SK-N-SH treated with all-trans-retinoic acid at 6 μM for 48 hours (cell line): ENCODE results near the gene SH3TC2.

Source experiments
- ATAC-seq: fragments of 200-7000 bp; cut with Tn5 transposase; 3 replicates; pipeline ENCODE4 v1.9.1; 2020; ENCODE audit warnings: mild to moderate bottlenecking, moderate library complexity
- ARNTL ChIP-seq: fragments of 450-650 bp; formaldehyde crosslinking; IDR thresholded peaks from 2 replicates; pipeline ENCODE4 v1.5.0; 2020; ENCODE audit warnings: low read depth, mild to moderate bottlenecking, moderate library complexity, borderline replicate concordance
- BACH2 ChIP-seq: fragments of 250-450 bp; sonication (Bioruptor Pico); IDR thresholded peaks from 2 replicates; pipeline ENCODE4 v1.9.0; 2021; ENCODE audit warnings: mild to moderate bottlenecking, borderline replicate concordance
- CSDC2 ChIP-seq: fragments of 250-450 bp; sonication (Bioruptor Pico); IDR thresholded peaks from 2 replicates; pipeline ENCODE4 v1.5.0; 2020; ENCODE audit warnings: mild to moderate bottlenecking, moderate library complexity
- ESRRG ChIP-seq: fragments of 250-450 bp; sonication (Bioruptor Pico); IDR thresholded peaks from 2 replicates; pipeline ENCODE4 v1.6.1; 2021; ENCODE audit warnings: mild to moderate bottlenecking
- GLIS3 ChIP-seq: fragments of 250-450 bp; sonication (Bioruptor Pico); IDR thresholded peaks from 2 replicates; pipeline ENCODE4 v1.5.0; 2020; ENCODE audit warnings: mild to moderate bottlenecking, moderate library complexity
- ISL1 ChIP-seq: fragments of 250-450 bp; sonication (Bioruptor Pico); IDR thresholded peaks from 2 replicates; pipeline ENCODE4 v2.1.2; 2022; ENCODE audit warnings: mild to moderate bottlenecking, moderate library complexity
- OSR1 ChIP-seq: fragments of 250-450 bp; sonication (Bioruptor Pico); IDR thresholded peaks from 2 replicates; pipeline ENCODE4 v1.8.0; 2022; ENCODE audit warnings: moderate library complexity, mild to moderate bottlenecking, inconsistent platforms
- PPARA ChIP-seq: fragments of 250-450 bp; sonication (Bioruptor Pico); IDR thresholded peaks from 2 replicates; pipeline ENCODE4 v1.5.0; 2020; ENCODE audit warnings: mild to moderate bottlenecking, borderline replicate concordance
- SNAI2 ChIP-seq: fragments of 250-450 bp; sonication (Bioruptor Pico); IDR thresholded peaks from 2 replicates; pipeline ENCODE4 v1.5.0; 2020; ENCODE audit warnings: mild to moderate bottlenecking, moderate library complexity
- TCF4 ChIP-seq: fragments of 250-450 bp; sonication (Bioruptor Pico); IDR thresholded peaks from 2 replicates; pipeline ENCODE4 v1.8.0; 2021; ENCODE audit warnings: mild to moderate bottlenecking, moderate library complexity, borderline replicate concordance
- TOX ChIP-seq: fragments of 250-450 bp; sonication (Bioruptor Pico); IDR thresholded peaks from 2 replicates; pipeline ENCODE4 v1.8.0; 2021; ENCODE audit warnings: mild to moderate bottlenecking, moderate library complexity, borderline replicate concordance
- ZC3H10 ChIP-seq: fragments of 250-450 bp; sonication (Bioruptor Pico); IDR thresholded peaks from 2 replicates; pipeline ENCODE4 v1.5.1; 2021; ENCODE audit warnings: mild to moderate bottlenecking, moderate library complexity
- ZFP3 ChIP-seq: fragments of 250-450 bp; sonication (Bioruptor Pico); IDR thresholded peaks from 2 replicates; pipeline ENCODE4 v1.5.0; 2020; ENCODE audit warnings: mild to moderate bottlenecking, moderate library complexity
- ZFP30 ChIP-seq: fragments of 450-650 bp; formaldehyde crosslinking; IDR thresholded peaks from 2 replicates; pipeline ENCODE4 v1.5.0; 2022; ENCODE audit warnings: mild to moderate bottlenecking, moderate library complexity
- ZNF565 ChIP-seq: fragments of 450-650 bp; formaldehyde crosslinking; conservative IDR thresholded peaks from 2 replicates; pipeline ENCODE4 v1.5.0; 2020; ENCODE audit warnings: low read depth, mild to moderate bottlenecking, moderate library complexity
- ZNF70 ChIP-seq: fragments of 450-650 bp; formaldehyde crosslinking; IDR thresholded peaks from 2 replicates; pipeline ENCODE4 v1.5.0; 2020; ENCODE audit warnings: mild to moderate bottlenecking, moderate library complexity
- ZNF8 ChIP-seq: fragments of 450-650 bp; formaldehyde crosslinking; IDR thresholded peaks from 2 replicates; pipeline ENCODE4 v1.5.0; 2020; ENCODE audit warnings: mild to moderate bottlenecking, moderate library complexity
- TF ChIP-seq, protein P1 (sequence below): fragments of 250-450 bp; sonication (Bioruptor Pico); IDR thresholded peaks from 2 replicates; pipeline ENCODE4 v1.5.0; 2020; ENCODE audit warnings: mild to moderate bottlenecking, moderate library complexity
- TF ChIP-seq, protein P2 (sequence below): fragments of 250-450 bp; sonication (Bioruptor Pico); IDR thresholded peaks from 2 replicates; pipeline ENCODE4 v1.5.1; 2020; ENCODE audit warnings: low read depth, mild to moderate bottlenecking, moderate library complexity
- TF ChIP-seq, protein P3 (sequence below): fragments of 250-450 bp; sonication (Bioruptor Pico); IDR thresholded peaks from 2 replicates; pipeline ENCODE4 v1.5.1; 2021; ENCODE audit warnings: mild to moderate bottlenecking, moderate library complexity
- TF ChIP-seq, protein P4 (sequence below): fragments of 250-450 bp; sonication (Bioruptor Pico); IDR thresholded peaks from 2 replicates; pipeline ENCODE4 v1.8.0; 2021; ENCODE audit warnings: low read depth, mild to moderate bottlenecking, moderate library complexity, borderline replicate concordance

The SH3TC2 gene

DNA sequence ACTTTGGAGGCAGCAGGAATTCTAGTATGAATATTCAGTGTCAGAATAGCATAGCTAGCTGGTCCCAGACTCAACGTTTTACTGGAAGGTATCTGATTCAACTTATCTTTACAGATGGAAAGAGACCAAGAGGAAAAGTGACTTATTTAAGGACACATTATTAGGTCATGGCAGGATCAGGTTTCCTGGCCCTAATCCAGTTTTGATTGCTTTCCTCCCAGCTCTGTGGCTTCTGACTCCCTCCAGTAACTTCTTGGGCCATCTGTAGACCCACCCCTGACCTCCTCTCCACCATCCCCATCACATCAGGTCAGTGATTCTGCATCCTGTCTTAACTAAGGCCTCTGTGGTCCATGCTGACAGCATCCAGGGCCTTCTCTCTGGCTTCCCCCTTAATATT is 38.4 kb downstream of the SH3TC2 start:
- no peak for TF ChIP-seq CSDC2 (CRISPR knock-in tag)
- TF ChIP-seq BACH2 = no peak
- TF ChIP-seq, protein P1, sequence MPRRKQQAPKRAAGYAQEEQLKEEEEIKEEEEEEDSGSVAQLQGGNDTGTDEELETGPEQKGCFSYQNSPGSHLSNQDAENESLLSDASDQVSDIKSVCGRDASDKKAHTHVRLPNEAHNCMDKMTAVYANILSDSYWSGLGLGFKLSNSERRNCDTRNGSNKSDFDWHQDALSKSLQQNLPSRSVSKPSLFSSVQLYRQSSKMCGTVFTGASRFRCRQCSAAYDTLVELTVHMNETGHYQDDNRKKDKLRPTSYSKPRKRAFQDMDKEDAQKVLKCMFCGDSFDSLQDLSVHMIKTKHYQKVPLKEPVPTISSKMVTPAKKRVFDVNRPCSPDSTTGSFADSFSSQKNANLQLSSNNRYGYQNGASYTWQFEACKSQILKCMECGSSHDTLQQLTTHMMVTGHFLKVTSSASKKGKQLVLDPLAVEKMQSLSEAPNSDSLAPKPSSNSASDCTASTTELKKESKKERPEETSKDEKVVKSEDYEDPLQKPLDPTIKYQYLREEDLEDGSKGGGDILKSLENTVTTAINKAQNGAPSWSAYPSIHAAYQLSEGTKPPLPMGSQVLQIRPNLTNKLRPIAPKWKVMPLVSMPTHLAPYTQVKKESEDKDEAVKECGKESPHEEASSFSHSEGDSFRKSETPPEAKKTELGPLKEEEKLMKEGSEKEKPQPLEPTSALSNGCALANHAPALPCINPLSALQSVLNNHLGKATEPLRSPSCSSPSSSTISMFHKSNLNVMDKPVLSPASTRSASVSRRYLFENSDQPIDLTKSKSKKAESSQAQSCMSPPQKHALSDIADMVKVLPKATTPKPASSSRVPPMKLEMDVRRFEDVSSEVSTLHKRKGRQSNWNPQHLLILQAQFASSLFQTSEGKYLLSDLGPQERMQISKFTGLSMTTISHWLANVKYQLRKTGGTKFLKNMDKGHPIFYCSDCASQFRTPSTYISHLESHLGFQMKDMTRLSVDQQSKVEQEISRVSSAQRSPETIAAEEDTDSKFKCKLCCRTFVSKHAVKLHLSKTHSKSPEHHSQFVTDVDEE (CRISPR knock-in tag) = no peak
- TF ChIP-seq ZNF70 (CRISPR knock-in tag) = no peak
- TF ChIP-seq, protein P2, sequence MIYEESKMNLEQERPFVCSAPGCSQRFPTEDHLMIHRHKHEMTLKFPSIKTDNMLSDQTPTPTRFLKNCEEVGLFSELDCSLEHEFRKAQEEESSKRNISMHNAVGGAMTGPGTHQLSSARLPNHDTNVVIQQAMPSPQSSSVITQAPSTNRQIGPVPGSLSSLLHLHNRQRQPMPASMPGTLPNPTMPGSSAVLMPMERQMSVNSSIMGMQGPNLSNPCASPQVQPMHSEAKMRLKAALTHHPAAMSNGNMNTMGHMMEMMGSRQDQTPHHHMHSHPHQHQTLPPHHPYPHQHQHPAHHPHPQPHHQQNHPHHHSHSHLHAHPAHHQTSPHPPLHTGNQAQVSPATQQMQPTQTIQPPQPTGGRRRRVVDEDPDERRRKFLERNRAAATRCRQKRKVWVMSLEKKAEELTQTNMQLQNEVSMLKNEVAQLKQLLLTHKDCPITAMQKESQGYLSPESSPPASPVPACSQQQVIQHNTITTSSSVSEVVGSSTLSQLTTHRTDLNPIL (CRISPR knock-in tag) = no peak
- TF ChIP-seq ISL1 (CRISPR knock-in tag) = no peak
- no peak for TF ChIP-seq ZC3H10 (CRISPR knock-in tag)
- TF ChIP-seq PPARA = no peak
- TF ChIP-seq ESRRG (CRISPR knock-in tag) = no peak
- TF ChIP-seq, protein P3, sequence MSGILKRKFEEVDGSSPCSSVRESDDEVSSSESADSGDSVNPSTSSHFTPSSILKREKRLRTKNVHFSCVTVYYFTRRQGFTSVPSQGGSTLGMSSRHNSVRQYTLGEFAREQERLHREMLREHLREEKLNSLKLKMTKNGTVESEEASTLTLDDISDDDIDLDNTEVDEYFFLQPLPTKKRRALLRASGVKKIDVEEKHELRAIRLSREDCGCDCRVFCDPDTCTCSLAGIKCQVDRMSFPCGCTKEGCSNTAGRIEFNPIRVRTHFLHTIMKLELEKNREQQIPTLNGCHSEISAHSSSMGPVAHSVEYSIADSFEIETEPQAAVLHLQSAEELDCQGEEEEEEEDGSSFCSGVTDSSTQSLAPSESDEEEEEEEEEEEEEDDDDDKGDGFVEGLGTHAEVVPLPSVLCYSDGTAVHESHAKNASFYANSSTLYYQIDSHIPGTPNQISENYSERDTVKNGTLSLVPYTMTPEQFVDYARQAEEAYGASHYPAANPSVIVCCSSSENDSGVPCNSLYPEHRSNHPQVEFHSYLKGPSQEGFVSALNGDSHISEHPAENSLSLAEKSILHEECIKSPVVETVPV = no peak
- TF ChIP-seq ARNTL = no peak
- TF ChIP-seq ZNF565 (CRISPR knock-in tag) = no peak
- no peak for TF ChIP-seq OSR1 (CRISPR knock-in tag)

DNA sequence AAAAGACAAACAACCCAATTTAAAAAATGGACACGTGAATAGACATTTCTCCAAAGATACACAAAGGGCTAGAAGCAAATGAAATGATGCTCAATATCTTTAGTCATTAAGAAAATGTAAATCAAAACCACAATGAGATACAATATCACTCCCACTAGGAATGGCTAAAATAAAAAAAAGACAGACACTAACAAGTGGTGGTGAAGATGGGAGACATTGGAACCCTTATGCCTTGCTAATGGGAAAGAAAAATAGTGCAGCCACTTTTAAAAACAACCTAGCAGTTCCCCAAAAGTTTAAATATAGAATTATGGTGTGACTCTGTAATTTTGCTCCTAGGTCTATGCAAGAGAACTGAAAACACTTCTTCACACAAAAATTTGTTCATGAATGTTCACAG is 40.7 kb downstream of the SH3TC2 start:
- ATAC-seq = no peak
- TF ChIP-seq ISL1 (CRISPR knock-in tag) (no peak), TOX (no peak), ZNF8 (no peak), ZFP3 (CRISPR knock-in tag) (no peak), ZNF565 (CRISPR knock-in tag) (no peak), ZFP30 (CRISPR knock-in tag) (no peak), SNAI2 (CRISPR knock-in tag) (no peak), BACH2 (no peak), ARNTL (no peak), PPARA (no peak), CSDC2 (CRISPR knock-in tag) (no peak), GLIS3 (CRISPR knock-in tag) (no peak), TCF4 (no peak)
- TF ChIP-seq, protein P4, sequence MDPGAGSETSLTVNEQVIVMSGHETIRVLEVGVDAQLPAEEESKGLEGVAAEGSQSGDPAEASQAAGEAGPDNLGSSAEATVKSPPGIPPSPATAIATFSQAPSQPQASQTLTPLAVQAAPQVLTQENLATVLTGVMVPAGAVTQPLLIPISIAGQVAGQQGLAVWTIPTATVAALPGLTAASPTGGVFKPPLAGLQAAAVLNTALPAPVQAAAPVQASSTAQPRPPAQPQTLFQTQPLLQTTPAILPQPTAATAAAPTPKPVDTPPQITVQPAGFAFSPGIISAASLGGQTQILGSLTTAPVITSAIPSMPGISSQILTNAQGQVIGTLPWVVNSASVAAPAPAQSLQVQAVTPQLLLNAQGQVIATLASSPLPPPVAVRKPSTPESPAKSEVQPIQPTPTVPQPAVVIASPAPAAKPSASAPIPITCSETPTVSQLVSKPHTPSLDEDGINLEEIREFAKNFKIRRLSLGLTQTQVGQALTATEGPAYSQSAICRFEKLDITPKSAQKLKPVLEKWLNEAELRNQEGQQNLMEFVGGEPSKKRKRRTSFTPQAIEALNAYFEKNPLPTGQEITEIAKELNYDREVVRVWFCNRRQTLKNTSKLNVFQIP (CRISPR knock-in tag) = no peak
- TF ChIP-seq, protein P2 (CRISPR knock-in tag) = no peak
- TF ChIP-seq, protein P3 = no peak
- TF ChIP-seq, protein P1 (CRISPR knock-in tag) = no peak

More for the DNA sequence above, 38.4 kb downstream of the SH3TC2 start:
- peak; percentile 71 for ATAC-seq
